Activated CD8-positive, alpha-beta memory T cell treated with anti-CD3 and anti-CD28 coated beads for 4 hours (primary cell): ENCODE data around the gene PAQR7.

Source experiments
- DNase-seq, 2 donors: peaks; one replicate each; pipeline ENCODE4 v3.0.0-alpha.2; 2020; ENCODE audit warnings: low read depth in 2 of 2

Gene PAQR7

GRCh38 chr1:25875154-25875855, at the start of gene PAQR7:
PAQR7 (minus strand) TSS chr1:25875708; CDS start chr1:25863839, 11,869 bp downstream.
- DNase-seq, result peak; percentile 27 to 31

GRCh38 chr1:25924454-25924853, 48.9 kb upstream of the PAQR7 start:
- no peak for DNase-seq

- DNase-seq, result no peak
Observed at GRCh38 chr1:25922971-25923552, 47.6 kb upstream of the PAQR7 start.

GRCh38 chr1:25922056-25922970, 46.8 kb upstream of the PAQR7 start:
- peak in 1 of 2 donors; percentile 10 for DNase-seq

- no peak for DNase-seq
Observed at GRCh38 chr1:25918615-25919014, 43.1 kb upstream of the PAQR7 start.

- no peak for DNase-seq
Observed at GRCh38 chr1:25917996-25918395, 42.5 kb upstream of the PAQR7 start.

GRCh38 chr1:25916460-25916859, 41.0 kb upstream of the PAQR7 start:
- no peak for DNase-seq

- DNase-seq, result no peak
Observed at GRCh38 chr1:25914074-25914995, 38.8 kb upstream of the PAQR7 start.

- no peak for DNase-seq
Observed at GRCh38 chr1:25913206-25913605, 37.7 kb upstream of the PAQR7 start.

- DNase-seq, result no peak
Observed at GRCh38 chr1:25912076-25912831, 36.7 kb upstream of the PAQR7 start.

- DNase-seq, result no peak
Observed at GRCh38 chr1:25911162-25911561, 35.7 kb upstream of the PAQR7 start.

- no peak for DNase-seq
Observed at GRCh38 chr1:25909040-25909439, 33.5 kb upstream of the PAQR7 start.

GRCh38 chr1:25908161-25908560, 32.7 kb upstream of the PAQR7 start:
- DNase-seq, result no peak

- DNase-seq, result no peak
Observed at GRCh38 chr1:25907601-25908000, 32.1 kb upstream of the PAQR7 start.

GRCh38 chr1:25906644-25907300, 31.3 kb upstream of the PAQR7 start:
- no peak for DNase-seq

- peak; percentile 78 to 81 for DNase-seq
Observed at GRCh38 chr1:25905680-25906643, 30.5 kb upstream of the PAQR7 start, which contains the start of gene STMN1. STMN1 (minus strand) TSS chr1:25906419; CDS start chr1:25904676, 1,743 bp downstream.

GRCh38 chr1:25904943-25905679, 29.6 kb upstream of the PAQR7 start:
- peak; percentile 89 to 90 for DNase-seq

GRCh38 chr1:25903986-25904385, 28.5 kb upstream of the PAQR7 start:
- no peak for DNase-seq
